Tibial artery (tissue), 4 donors: ENCODE results near the gene PTEN.

Experiments
- DNase-seq, 2 donors: peaks; one replicate each; pipeline ENCODE4 v3.0.0-alpha.2; 2019
- H3K27ac ChIP-seq, 2 donors: fragments of 200-600 bp; sonication (generic) in 1 of 2; 1 replicate in 1 of 2; 2 replicates in 1 of 2; pipeline ENCODE4 v1.5.1; 2018 to 2019; ENCODE audit warnings: mild to moderate bottlenecking in 1 of 2
- H3K27me3 ChIP-seq, 2 donors: fragments of 200-600 bp; sonication (generic) in 1 of 2; one replicate each; pipeline versions ENCODE4 v1.5.1 to v1.6.0; 2016 to 2019
- H3K36me3 ChIP-seq, 3 donors: fragments of 200-600 bp; sonication (generic) in 2 of 3; one replicate each; pipeline ENCODE4 v1.5.1; 2016 to 2019; ENCODE audit warnings: mild to moderate bottlenecking in 2 of 3
- H3K4me1 ChIP-seq, 4 donors: fragments of 200-600 bp; sonication (generic) in 2 of 4; 1 replicate in 3 of 4; 2 replicates in 1 of 4; pipeline ENCODE4 v1.5.1; 2016 to 2019
- H3K4me3 ChIP-seq, 2 donors: fragments of 200-600 bp; sonication (generic) in 1 of 2; 1 replicate in 1 of 2; 2 replicates in 1 of 2; pipeline ENCODE4 v1.5.1; 2018 to 2019; ENCODE audit warnings: mild to moderate bottlenecking in 2 of 2
- H3K9me3 ChIP-seq, 3 donors: fragments of 200-600 bp; sonication (generic) in 1 of 3; one replicate each; pipeline ENCODE4 v1.5.1; 2016 to 2019
- CTCF ChIP-seq, 2 experiments: fragments of 200-600 bp in 1 of 2; fragments of 450-650 bp in 1 of 2; IDR thresholded peaks; one replicate each; pipeline ENCODE4 v1.5.1; 2017 to 2019; ENCODE audit warnings: antibody characterized with exemption in 2 of 2, mild to moderate bottlenecking in 1 of 2, moderate library complexity in 1 of 2
- intact Hi-C: fragments of 100-400 bp; cut with DNase I; formaldehyde crosslinking; loops from one replicate; pipeline ENCODE4 v1.15.0; 2023; ENCODE audit warnings: low total_unique reads

Gene PTEN

DNA sequence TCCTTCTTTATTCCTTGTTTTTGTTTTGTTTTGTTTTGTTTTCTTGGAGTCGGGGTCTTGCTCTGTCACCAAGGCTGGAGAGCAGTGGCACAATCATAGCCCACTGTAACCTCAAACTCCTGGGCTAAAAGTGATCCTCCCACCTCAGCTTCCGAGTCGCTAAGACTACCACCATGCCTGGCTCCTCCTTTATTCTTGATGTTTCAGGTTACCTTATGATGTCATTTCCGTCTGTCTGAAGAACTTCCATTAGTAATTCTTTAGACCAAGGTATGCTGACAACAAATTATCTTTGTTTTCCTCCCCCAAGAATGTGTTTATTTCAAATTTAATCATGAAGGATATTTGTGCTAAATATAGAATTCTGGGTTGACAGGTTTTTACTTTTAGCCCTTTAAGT, 27.3 kb upstream of the PTEN start:
- no peaks in the 10 kb centered on the region for H3K4me1 ChIP-seq
- intact Hi-C loops, result no loop called here
- H3K27me3 ChIP-seq, result no peaks in the 10 kb centered on the region
- DNase-seq, result no peak
- no peaks in the 10 kb centered on the region for H3K36me3 ChIP-seq
- H3K9me3 ChIP-seq, result no peaks in the 10 kb centered on the region
- no peak overlapping the region for H3K27ac ChIP-seq
- no peak overlapping the region for H3K4me3 ChIP-seq
- TF ChIP-seq CTCF (IDR thresholded peaks at IDR 0.05), result no peak

DNA sequence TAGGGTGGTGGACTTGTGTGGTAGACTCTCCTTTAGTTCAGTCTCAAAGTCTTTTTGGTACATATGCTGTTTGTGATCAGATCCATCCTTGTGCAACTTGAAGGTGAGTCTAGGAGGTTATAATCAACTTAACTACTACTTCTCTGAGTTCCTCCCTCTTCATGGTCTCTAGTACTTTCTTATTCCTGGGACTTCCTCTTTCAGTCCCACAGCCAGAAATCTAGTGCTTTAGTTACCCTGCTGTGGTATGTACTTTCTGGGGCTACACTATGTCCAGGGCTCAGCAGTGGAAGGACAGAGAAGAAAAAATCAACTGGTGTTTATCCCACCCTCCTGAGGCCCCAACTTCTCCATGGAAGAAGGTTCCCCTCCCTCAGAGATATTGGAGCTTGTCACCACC, 26.0 kb upstream of the PTEN start:
- no peak overlapping the region for H3K27ac ChIP-seq
- no peaks in the 10 kb centered on the region for H3K36me3 ChIP-seq
- H3K27me3 ChIP-seq, result no peaks in the 10 kb centered on the region
- no peak for TF ChIP-seq CTCF (IDR thresholded peaks at IDR 0.05)
- no peak for DNase-seq
- H3K9me3 ChIP-seq, result no peaks in the 10 kb centered on the region
- H3K4me1 ChIP-seq, result no peaks in the 10 kb centered on the region
- H3K4me3 ChIP-seq, result no peak overlapping the region
- intact Hi-C loops, result no loop called here

DNA sequence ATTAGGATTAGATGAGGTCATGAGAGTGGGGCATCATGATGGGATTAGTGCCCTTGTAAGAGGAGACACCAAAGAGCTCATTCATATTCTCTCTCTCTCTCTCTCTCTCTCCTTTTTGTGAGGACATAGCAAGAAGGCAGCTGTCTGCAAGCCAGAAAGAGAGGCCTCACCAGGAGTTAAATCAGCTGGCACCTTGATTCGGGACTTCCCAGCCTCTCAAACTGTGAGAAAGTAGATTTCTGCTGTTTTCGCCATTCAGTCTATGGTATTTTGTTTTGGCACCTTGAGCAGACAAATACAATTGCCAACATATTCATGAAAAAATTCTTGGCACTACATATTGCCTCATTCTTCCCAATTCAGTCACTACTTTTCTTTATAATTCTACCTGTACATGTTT, 24.8 kb upstream of the PTEN start:
- no peaks in the 10 kb centered on the region for H3K4me1 ChIP-seq
- no peak for DNase-seq
- H3K27ac ChIP-seq, result no peak overlapping the region
- intact Hi-C loops, result no loop called here
- no peak for TF ChIP-seq CTCF (IDR thresholded peaks at IDR 0.05)
- no peaks in the 10 kb centered on the region for H3K36me3 ChIP-seq
- H3K27me3 ChIP-seq, result no peaks in the 10 kb centered on the region
- H3K9me3 ChIP-seq, result no peaks in the 10 kb centered on the region
- no peak overlapping the region for H3K4me3 ChIP-seq

DNA sequence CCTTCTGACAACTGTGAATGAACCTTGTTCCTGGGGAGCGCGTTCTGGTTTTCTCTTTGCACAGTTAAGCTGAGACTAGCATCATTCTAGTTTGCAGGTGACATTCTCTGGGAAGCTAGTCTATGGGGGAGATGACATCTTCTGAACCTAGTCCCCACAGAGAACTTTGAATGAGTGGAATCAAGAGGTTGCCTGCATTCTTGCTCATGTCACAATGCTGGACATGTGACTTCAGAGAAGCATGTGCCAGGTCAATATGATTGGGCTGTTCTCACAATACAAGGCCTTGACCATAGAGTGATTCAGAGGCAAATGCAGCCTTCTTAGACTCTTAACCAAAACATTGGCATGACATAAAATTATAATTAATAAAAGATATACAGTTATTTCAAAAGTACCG, 22.2 kb upstream of the PTEN start:
- H3K4me3 ChIP-seq, result no peak overlapping the region
- H3K27me3 ChIP-seq, result no peaks in the 10 kb centered on the region
- intact Hi-C loops, result no loop called here
- no peak overlapping the region for H3K27ac ChIP-seq
- no peaks in the 10 kb centered on the region for H3K4me1 ChIP-seq
- TF ChIP-seq CTCF (IDR thresholded peaks at IDR 0.05), result no peak
- DNase-seq, result no peak
- H3K9me3 ChIP-seq, result no peaks in the 10 kb centered on the region
- H3K36me3 ChIP-seq, result no peaks in the 10 kb centered on the region

GRCh38 chr10:87842220-87842641, 21.2 kb upstream of the PTEN start:
- Histone ChIP-seq H3K4me1 (no peaks in the 10 kb centered on the region), H3K36me3 (no peaks in the 10 kb centered on the region), H3K27ac (no peak overlapping the region), H3K9me3 (no peaks in the 10 kb centered on the region), H3K4me3 (no peak overlapping the region), H3K27me3 (no peaks in the 10 kb centered on the region)
- no peak for TF ChIP-seq CTCF (IDR thresholded peaks at IDR 0.05)
- no peak for DNase-seq
- intact Hi-C loops, result no loop called here

GRCh38 chr10:87842776-87843497, 20.5 kb upstream of the PTEN start:
- intact Hi-C loops, result no loop called here
- no peaks in the 10 kb centered on the region for H3K9me3 ChIP-seq

More at GRCh38 chr10:87842776-87843497, 20.5 kb upstream of the PTEN start:
- H3K36me3 ChIP-seq, result no peaks in the 10 kb centered on the region
- no peaks in the 10 kb centered on the region for H3K27me3 ChIP-seq
- DNase-seq, result no peak
- no peak overlapping the region for H3K4me3 ChIP-seq
- no peaks in the 10 kb centered on the region for H3K4me1 ChIP-seq
- no peak overlapping the region for H3K27ac ChIP-seq
- TF ChIP-seq CTCF (IDR thresholded peaks at IDR 0.05), result no peak
